ENCODE results near the gene THAP5.
A peak's percentile ranks its signal among the peaks of the same experiment; 100 is the strongest.

The THAP5 gene

GRCh38 chr7:108600399-108600798 is 30.9 kb upstream of the THAP5 start:
- no peak for TF ChIP-seq CTCF (IDR thresholded peaks at IDR 0.05; ENCODE audit: low read depth, low read length)

GRCh38 chr7:108598914-108599580 is 29.5 kb upstream of the THAP5 start:
- Histone ChIP-seq H3K4me3 (ENCODE audit: low read depth, low read length) (no peak overlapping the region), H3K36me3 (no peaks in the 10 kb centered on the region), H3K9me3 (ENCODE audit: severe bottlenecking) (no peaks in the 10 kb centered on the region), H3K27ac (peak overlapping the region; percentile 41), H3K27me3 (ENCODE audit: insufficient read depth, low read depth, severe bottlenecking) (no peaks in the 10 kb centered on the region)
- no peak for DNase-seq
- TF ChIP-seq CTCF (IDR thresholded peaks at IDR 0.05; ENCODE audit: low read depth, low read length), result no peak

More at GRCh38 chr7:108600399-108600798, 30.9 kb upstream of the THAP5 start:
- Histone ChIP-seq H3K27ac (no peak overlapping the region; the same call in 1 of the 2 replicates), H3K36me3 (no peaks in the 10 kb centered on the region), H3K9me3 (ENCODE audit: severe bottlenecking) (no peaks in the 10 kb centered on the region), H3K4me3 (ENCODE audit: low read depth, low read length) (no peak overlapping the region), H3K27me3 (ENCODE audit: insufficient read depth, low read depth, severe bottlenecking) (no peaks in the 10 kb centered on the region)
- DNase-seq, result no peak

GRCh38 chr7:108598153-108598552 is 28.6 kb upstream of the THAP5 start:
- Histone ChIP-seq H3K27ac (peak overlapping the region; percentile 41), H3K27me3 (ENCODE audit: insufficient read depth, low read depth, severe bottlenecking) (no peaks in the 10 kb centered on the region), H3K9me3 (ENCODE audit: severe bottlenecking) (no peaks in the 10 kb centered on the region), H3K4me3 (ENCODE audit: low read depth, low read length) (no peak overlapping the region), H3K36me3 (no peaks in the 10 kb centered on the region)
- peak; percentile 33 for DNase-seq
- no peak for TF ChIP-seq CTCF (IDR thresholded peaks at IDR 0.05; ENCODE audit: low read depth, low read length)

GRCh38 chr7:108596560-108596959 is 27.1 kb upstream of the THAP5 start:
- no peak for DNase-seq
- Histone ChIP-seq H3K36me3 (no peaks in the 10 kb centered on the region), H3K9me3 (ENCODE audit: severe bottlenecking) (no peaks in the 10 kb centered on the region), H3K27ac (no peak overlapping the region), H3K27me3 (ENCODE audit: insufficient read depth, low read depth, severe bottlenecking) (no peaks in the 10 kb centered on the region), H3K4me3 (ENCODE audit: low read depth, low read length) (no peak overlapping the region)
- no peak for TF ChIP-seq CTCF (IDR thresholded peaks at IDR 0.05; ENCODE audit: low read depth, low read length)

GRCh38 chr7:108592646-108593201 is 23.2 kb upstream of the THAP5 start:
- Histone ChIP-seq H3K4me3 (ENCODE audit: low read depth, low read length) (no peak overlapping the region), H3K27me3 (ENCODE audit: insufficient read depth, low read depth, severe bottlenecking) (no peaks in the 10 kb centered on the region), H3K36me3 (no peaks in the 10 kb centered on the region), H3K27ac (no peak overlapping the region), H3K9me3 (ENCODE audit: severe bottlenecking) (no peaks in the 10 kb centered on the region)
- TF ChIP-seq CTCF (IDR thresholded peaks at IDR 0.05; ENCODE audit: low read depth, low read length), result peak; percentile 53
- DNase-seq, result peak; percentile 75

Measured in WERI-Rb-1 (cell line).